VCaP (cell line): ENCODE measurements around the gene P2RY14.

Source experiments
- H3K27ac ChIP-seq: fragments of 450-650 bp; 2 replicates; pipeline ENCODE4 v1.5.1; 2017
- TF ChIP-seq, protein P1 (sequence below): fragments of 450-650 bp; conservative IDR thresholded peaks from 2 replicates; pipeline ENCODE4 v1.5.1; 2017; ENCODE audit warnings: mild to moderate bottlenecking, moderate library complexity

Gene P2RY14

DNA sequence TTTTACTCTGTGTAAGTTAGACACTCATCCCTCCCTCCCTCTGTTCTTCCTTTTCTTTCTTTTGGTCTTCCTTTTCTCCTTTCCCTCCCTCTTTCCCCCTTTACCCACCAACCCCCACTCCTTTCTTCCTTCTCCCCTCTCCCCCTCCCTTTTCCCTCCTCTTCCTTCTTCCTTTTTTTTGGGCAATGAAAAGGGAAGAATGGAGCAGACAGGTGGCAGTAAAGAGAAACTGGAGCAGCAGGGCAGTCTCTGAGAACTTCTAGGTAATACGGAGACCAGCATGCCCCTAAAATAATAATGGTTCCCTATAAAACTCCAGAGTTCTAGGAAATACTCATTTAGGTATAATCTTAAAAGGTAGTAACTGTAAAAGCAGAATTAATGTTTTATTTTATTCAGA is 63.9 kb downstream of the P2RY14 start:
- H3K27ac ChIP-seq, result no peak overlapping the region

DNA sequence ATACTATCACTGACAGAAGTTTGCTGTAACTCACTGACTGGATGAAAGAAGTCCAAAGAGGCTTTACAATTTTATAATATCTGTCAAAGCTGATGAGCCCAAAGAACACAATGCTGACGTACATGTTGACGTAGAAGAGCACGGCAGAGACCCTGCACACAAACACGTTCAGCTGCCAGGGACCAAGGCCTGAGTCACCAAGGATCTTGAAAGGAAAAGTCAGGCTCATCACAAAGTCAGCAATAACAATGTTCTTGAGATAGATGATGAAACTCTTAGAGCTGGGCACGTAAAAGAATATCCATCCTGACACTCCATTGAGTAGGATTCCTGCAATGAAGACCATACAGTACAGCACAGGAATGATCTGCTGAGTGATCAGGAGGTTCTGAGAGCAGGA is 64.5 kb downstream of the P2RY14 start:
- H3K27ac ChIP-seq, result no peak overlapping the region
- TF ChIP-seq, protein P1, sequence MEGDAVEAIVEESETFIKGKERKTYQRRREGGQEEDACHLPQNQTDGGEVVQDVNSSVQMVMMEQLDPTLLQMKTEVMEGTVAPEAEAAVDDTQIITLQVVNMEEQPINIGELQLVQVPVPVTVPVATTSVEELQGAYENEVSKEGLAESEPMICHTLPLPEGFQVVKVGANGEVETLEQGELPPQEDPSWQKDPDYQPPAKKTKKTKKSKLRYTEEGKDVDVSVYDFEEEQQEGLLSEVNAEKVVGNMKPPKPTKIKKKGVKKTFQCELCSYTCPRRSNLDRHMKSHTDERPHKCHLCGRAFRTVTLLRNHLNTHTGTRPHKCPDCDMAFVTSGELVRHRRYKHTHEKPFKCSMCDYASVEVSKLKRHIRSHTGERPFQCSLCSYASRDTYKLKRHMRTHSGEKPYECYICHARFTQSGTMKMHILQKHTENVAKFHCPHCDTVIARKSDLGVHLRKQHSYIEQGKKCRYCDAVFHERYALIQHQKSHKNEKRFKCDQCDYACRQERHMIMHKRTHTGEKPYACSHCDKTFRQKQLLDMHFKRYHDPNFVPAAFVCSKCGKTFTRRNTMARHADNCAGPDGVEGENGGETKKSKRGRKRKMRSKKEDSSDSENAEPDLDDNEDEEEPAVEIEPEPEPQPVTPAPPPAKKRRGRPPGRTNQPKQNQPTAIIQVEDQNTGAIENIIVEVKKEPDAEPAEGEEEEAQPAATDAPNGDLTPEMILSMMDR, result no peak

More for the DNA sequence above, 63.9 kb downstream of the P2RY14 start:
- TF ChIP-seq, protein P1, result no peak

DNA sequence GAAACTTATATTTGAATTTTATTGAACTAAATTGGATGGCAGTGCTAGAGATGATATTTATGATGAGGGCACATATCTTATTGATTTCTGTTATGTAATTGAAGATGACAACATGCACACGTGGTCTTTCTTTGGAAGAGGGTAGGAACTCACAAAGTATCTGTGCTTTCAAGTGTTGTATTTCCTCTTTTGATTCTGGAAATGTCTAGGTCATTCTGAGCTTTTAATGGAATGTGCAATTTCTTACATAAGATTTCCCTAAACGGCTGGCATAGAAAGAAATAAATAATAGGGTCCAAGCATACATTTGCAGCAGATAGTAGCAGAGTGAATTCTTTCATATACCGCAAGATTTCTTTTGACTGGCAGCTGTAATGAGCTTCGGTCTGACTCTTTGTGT is 65.2 kb downstream of the P2RY14 start:
- TF ChIP-seq, protein P1, result no peak
- no peak overlapping the region for H3K27ac ChIP-seq

DNA sequence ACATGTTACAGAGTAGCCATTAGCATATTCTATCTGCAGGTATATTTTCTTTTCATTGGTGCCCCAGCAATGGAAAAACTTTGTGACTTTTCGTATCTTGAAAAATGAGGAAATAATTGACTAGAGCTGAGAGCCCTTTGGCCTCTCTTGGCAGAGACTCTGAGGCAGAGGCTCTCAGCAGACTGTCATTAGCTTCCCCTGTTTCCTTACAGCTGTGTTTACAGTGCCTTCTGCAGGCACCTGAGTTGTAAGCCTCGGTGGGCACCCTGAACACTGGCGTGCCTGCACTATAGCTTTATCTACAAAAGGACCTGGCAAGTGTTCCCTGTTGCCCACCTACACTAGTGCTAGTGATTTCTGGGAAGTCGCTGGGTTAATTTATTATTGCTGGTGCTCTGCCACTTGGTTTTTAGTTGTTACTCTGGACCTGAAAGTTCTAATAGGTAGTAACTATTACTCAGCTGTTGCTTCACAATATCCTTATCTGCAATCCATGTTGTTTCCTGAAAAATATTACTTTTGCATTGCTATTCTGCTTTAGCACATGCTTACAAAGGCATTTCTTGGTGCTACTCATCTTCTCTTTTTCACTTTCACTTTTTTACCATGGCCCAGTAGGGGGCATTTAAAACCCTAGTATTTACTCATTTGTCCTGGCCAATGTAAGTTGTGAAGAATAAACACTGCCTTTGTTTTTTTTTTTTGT is 67.5 kb downstream of the P2RY14 start:
- no peak overlapping the region for H3K27ac ChIP-seq
- TF ChIP-seq, protein P1, result peak; percentile 16; the same call in 1 of the 2 replicates

DNA sequence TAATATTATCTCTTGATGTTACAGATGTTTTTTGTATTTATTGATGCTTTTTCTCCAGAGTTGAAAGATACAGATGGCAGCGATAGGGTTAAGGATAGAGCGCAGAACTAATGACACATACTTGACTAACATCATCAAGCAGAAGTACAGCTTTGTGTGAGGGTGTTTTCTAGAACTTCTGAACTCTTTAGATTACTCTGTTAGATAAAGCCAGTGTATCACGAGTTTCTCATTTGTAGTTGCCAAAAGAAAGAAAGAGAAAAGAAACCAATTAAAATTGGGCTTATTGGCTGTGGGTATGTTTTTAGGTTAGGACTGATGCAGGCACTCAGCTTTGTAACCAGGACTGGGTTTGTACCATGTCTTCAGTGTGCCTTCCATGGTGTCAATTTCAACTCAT is 68.7 kb downstream of the P2RY14 start:
- H3K27ac ChIP-seq, result no peak overlapping the region
- TF ChIP-seq, protein P1, result no peak

DNA sequence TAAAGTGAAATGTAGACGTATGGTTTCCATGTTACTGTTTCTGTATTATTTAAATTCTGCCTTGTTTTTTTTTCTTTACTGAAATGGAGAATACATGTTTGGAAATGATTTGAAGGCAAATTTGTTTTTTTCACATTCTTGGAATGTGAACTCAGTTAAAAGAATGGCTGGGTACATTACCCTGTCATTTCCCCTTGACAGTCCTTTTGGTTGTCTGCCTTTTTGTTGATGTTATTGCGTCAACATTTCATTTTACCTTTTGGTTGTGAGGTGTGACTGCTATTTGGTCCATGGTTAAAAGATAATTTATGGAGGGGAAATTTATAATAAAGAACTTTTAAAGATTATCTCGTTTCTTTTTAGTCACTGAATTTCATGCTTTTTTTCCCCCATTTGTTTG is 72.1 kb downstream of the P2RY14 start:
- no peak overlapping the region for H3K27ac ChIP-seq
- TF ChIP-seq, protein P1, result no peak

DNA sequence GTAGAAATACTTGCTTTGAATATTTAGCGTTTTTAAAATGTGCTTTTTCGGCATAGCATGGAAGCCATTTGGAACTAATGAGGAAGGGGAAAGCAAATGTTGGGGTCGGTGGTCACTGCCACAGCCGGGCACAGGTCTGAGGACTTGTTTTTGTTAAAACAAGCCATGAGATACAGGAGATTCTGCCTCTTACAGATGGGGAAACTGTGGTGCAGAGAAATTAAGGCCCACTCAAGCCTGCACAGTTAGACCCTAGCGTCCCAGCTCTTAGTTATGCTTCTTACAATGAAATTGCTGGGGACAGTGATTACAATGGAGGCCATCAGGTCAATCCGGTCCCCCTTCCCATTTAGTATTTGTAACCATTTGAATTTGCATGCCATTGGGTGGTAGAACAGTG is 72.9 kb downstream of the P2RY14 start:
- H3K27ac ChIP-seq, result no peak overlapping the region
- TF ChIP-seq, protein P1, result no peak
